Transverse colon (tissue), 4 donors: ENCODE measurements around the gene TUNAR. TPM values are rescaled to one million over a fixed set of nuclear protein-coding genes. Genes with fewer than 3 reads are reported as not detected.

ENCODE experiments used
- DNase-seq: peaks from one replicate; pipeline ENCODE4 v3.0.0-alpha.2; 2019
- H3K27ac ChIP-seq, 4 donors: fragments of 200-600 bp; sonication (generic); 2 replicates each; pipeline ENCODE4 v1.5.1; 2016 to 2018; ENCODE audit warnings: inconsistent platforms in 4 of 4
- H3K27me3 ChIP-seq: fragments of 200-600 bp; sonication (generic); 2 replicates; pipeline ENCODE4 v1.5.1; 2017; ENCODE audit warnings: inconsistent platforms
- H3K36me3 ChIP-seq, 4 donors: fragments of 200-600 bp; sonication (generic); 2 replicates each; pipeline ENCODE4 v1.5.1; 2017 to 2019; ENCODE audit warnings: inconsistent platforms in 4 of 4
- H3K4me1 ChIP-seq, 4 donors: fragments of 200-600 bp; sonication (generic); 2 replicates each; pipeline ENCODE4 v1.5.1; 2017 to 2020; ENCODE audit warnings: inconsistent platforms in 4 of 4
- H3K4me3 ChIP-seq, 4 donors: fragments of 200-600 bp; sonication (generic); 1 replicate in 1 of 4; 2 replicates in 3 of 4; pipeline versions ENCODE4 v1.5.1 to v1.6.1; 2017 to 2019; ENCODE audit warnings: inconsistent platforms in 4 of 4
- H3K9me3 ChIP-seq, 2 donors: fragments of 200-600 bp; sonication (generic); 2 replicates each; pipeline ENCODE4 v1.5.1; 2017 to 2019; ENCODE audit warnings: inconsistent platforms in 2 of 2
- CTCF ChIP-seq, 5 experiments: fragments of 200-600 bp in 3 of 5; fragments of 450-650 bp in 2 of 5; sonication (generic) in 3 of 5; IDR thresholded peaks; 1 replicate in 2 of 5; 2 replicates in 3 of 5; pipeline ENCODE4 v1.5.1; 2016 to 2017; ENCODE audit warnings: antibody characterized with exemption in 5 of 5, inconsistent platforms in 3 of 5, mild to moderate bottlenecking in 2 of 5, moderate library complexity in 1 of 5
- EP300 ChIP-seq: sonication (generic); formaldehyde crosslinking; IDR thresholded peaks from one replicate; pipeline ENCODE4 v1.6.1; 2017; ENCODE audit warnings: antibody characterized with exemption, low read depth
- POLR2A ChIP-seq: fragments of 450-650 bp; IDR thresholded peaks from one replicate; pipeline ENCODE4 v1.6.1; 2016; ENCODE audit warnings: antibody characterized with exemption, mild to moderate bottlenecking, moderate library complexity
- POLR2AphosphoS5 ChIP-seq, 3 donors: sonication (generic); formaldehyde crosslinking; IDR thresholded peaks; one replicate each; pipeline ENCODE4 v1.6.1; 2016; ENCODE audit warnings: antibody characterized with exemption in 3 of 3
- WGBS, 2 donors: methylation state at CpG; one replicate each; pipeline ENCODE4 v1.1.5; 2018; ENCODE audit warnings: low coverage in 1 of 2; 5-methylcytosine and 5-hydroxymethylcytosine counted together
- in situ Hi-C, 4 donors: fragments of 200-750 bp; cut with MboI; loops; one replicate each; pipeline versions ENCODE4 v1.15.0 to v1.15.1; 2017; ENCODE audit warnings: low sequenced_read_pairs in 3 of 4, low pct_ligation_motif_present in 1 of 4, low pct_unique_long_range_greater_than_20kb in 1 of 4
- intact Hi-C: fragments of 100-400 bp; cut with DNase I; formaldehyde crosslinking; loops from one replicate; pipeline ENCODE4 v1.15.1; 2023; ENCODE audit warnings: low total_unique reads
- total RNA-seq, 4 donors: library from RNA; depleted of rRNA; stranded (reverse); fragments of >200 nt; gene quantifications; one replicate each; pipeline ENCODE4 v1.1.0, GENCODE V29; 2016

The TUNAR gene
- total RNA-seq, 4 donors from 2014 or later, result not detected

- WGBS, 2 donors, result 79% methylated on average over 11 of the region's 11 CpGs; no CpG with 5 or more reads in 1 of the 2 donors
- Histone ChIP-seq H3K4me3 (no peak overlapping the region), H3K9me3 (no peaks in the 10 kb centered on the region), H3K27me3 (no peaks in the 10 kb centered on the region), H3K36me3 (no peaks in the 10 kb centered on the region), H3K4me1 (no peaks in the 10 kb centered on the region), H3K27ac (no peak overlapping the region)
- intact Hi-C loops (no loop called here), in situ Hi-C loops (no loop called here)
- TF ChIP-seq POLR2AphosphoS5 (IDR thresholded peaks at IDR 0.05) (no peak), CTCF (IDR thresholded peaks at IDR 0.05) (no peak), POLR2A (no peak), EP300 (no peak)
- DNase-seq, result no peak
Observed at GRCh38 chr14:95892142-95892541, 15.5 kb downstream of the TUNAR start.

- Histone ChIP-seq H3K9me3 (no peaks in the 10 kb centered on the region), H3K36me3 (no peaks in the 10 kb centered on the region), H3K27ac (no peak overlapping the region), H3K4me3 (no peak overlapping the region), H3K4me1 (no peaks in the 10 kb centered on the region), H3K27me3 (no peaks in the 10 kb centered on the region)
- intact Hi-C loops, result no loop called here
- no peak for DNase-seq
- WGBS, 2 donors, result 48% methylated on average over 10 of the region's 10 CpGs; no CpG with 5 or more reads in 1 of the 2 donors
- in situ Hi-C loops, result no loop called here
- TF ChIP-seq CTCF (IDR thresholded peaks at IDR 0.05), result peak in 2 of 5 experiments; percentile 8 to 17
- no peak for TF ChIP-seq POLR2A
Observed at GRCh38 chr14:95895720-95896119, 19.1 kb downstream of the TUNAR start.

GRCh38 chr14:95896498-95897135 lies 20.0 kb downstream of the TUNAR start:
- Histone ChIP-seq H3K36me3 (no peaks in the 10 kb centered on the region), H3K27ac (no peak overlapping the region), H3K9me3 (no peaks in the 10 kb centered on the region), H3K4me3 (no peak overlapping the region), H3K4me1 (no peaks in the 10 kb centered on the region), H3K27me3 (no peaks in the 10 kb centered on the region)
- TF ChIP-seq CTCF (IDR thresholded peaks at IDR 0.05), result no peak
- TF ChIP-seq POLR2A, result no peak
- no peak for TF ChIP-seq EP300
- no peak for TF ChIP-seq POLR2AphosphoS5 (IDR thresholded peaks at IDR 0.05)
- in situ Hi-C loops (no loop called here), intact Hi-C loops (no loop called here)
- 11 to 41% methylated on average over 6 to 7 of the region's 7 CpGs for WGBS, 2 donors
- DNase-seq, result no peak

- Histone ChIP-seq H3K4me1 (no peaks in the 10 kb centered on the region), H3K4me3 (no peak overlapping the region), H3K27ac (no peak overlapping the region), H3K27me3 (no peaks in the 10 kb centered on the region), H3K36me3 (no peaks in the 10 kb centered on the region), H3K9me3 (no peaks in the 10 kb centered on the region)
- no peak for DNase-seq
- TF ChIP-seq EP300, result no peak
- no peak for TF ChIP-seq POLR2AphosphoS5 (IDR thresholded peaks at IDR 0.05)
- TF ChIP-seq CTCF (IDR thresholded peaks at IDR 0.05), result no peak
- no peak for TF ChIP-seq POLR2A
- 66 to 77% methylated on average over 3 of the region's 3 CpGs for WGBS, 2 donors
- in situ Hi-C loops (no loop called here), intact Hi-C loops (no loop called here)
Observed at GRCh38 chr14:95897280-95897679, 20.6 kb downstream of the TUNAR start.
